Sigmoid colon (tissue), 4 donors: ENCODE results near the gene USH2A.

ENCODE experiments used
- CTCF ChIP-seq, 4 experiments: fragments of 450-650 bp in 3 of 4; fragments of 200-600 bp in 1 of 4; IDR thresholded peaks; one replicate each; pipeline ENCODE4 v1.5.1; 2016 to 2019; ENCODE audit warnings: antibody characterized with exemption in 4 of 4, mild to moderate bottlenecking in 3 of 4, moderate library complexity in 2 of 4
- POLR2A ChIP-seq, 2 donors: fragments of 450-650 bp; IDR thresholded peaks; one replicate each; pipeline ENCODE4 v1.6.1; 2016; ENCODE audit warnings: antibody characterized with exemption in 2 of 2, mild to moderate bottlenecking in 2 of 2, moderate library complexity in 2 of 2
- POLR2AphosphoS5 ChIP-seq, 4 donors: sonication (generic); formaldehyde crosslinking; IDR thresholded peaks; one replicate each; pipeline ENCODE4 v1.6.1; 2017; ENCODE audit warnings: antibody characterized with exemption in 4 of 4

DNA sequence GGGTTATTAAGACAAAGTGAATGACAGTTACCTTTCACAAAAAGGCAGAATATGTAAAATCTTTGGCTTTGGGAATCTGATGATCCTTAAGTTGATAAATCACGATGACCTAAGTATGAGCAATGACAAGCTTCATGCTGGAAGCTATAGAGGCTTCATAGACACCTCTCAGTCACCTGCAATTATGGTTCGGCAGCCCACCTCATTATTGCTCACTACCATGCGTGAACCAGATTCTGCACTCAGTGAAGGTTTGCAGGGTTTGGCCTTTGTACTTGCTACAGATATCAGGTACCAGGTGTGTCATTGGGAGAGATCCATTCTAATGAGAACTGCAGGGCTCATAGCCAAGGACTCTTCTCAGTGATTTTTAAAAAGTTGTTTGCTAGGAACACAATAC is 692.6 kb downstream of the USH2A start:
- TF ChIP-seq POLR2AphosphoS5 (IDR thresholded peaks at IDR 0.05) (no peak), CTCF (IDR thresholded peaks at IDR 0.05) (no peak), POLR2A (IDR thresholded peaks at IDR 0.05) (no peak)
